GM12878 (cell line): ENCODE data around the gene IL10. TPM values are rescaled to one million over a fixed set of nuclear protein-coding genes. Genes with fewer than 3 reads are reported as not detected.
A peak's percentile ranks its signal among the peaks of the same experiment; 100 is the strongest.

ENCODE experiments used
- ATF7 ChIP-seq: fragments of 450-650 bp; IDR thresholded peaks from 2 replicates; pipeline ENCODE4 v1.6.1; 2016; ENCODE audit warnings: low read depth, mild to moderate bottlenecking
- BMI1 ChIP-seq: fragments of 450-650 bp; IDR thresholded peaks from 2 replicates; pipeline ENCODE4 v1.6.1; 2016; ENCODE audit warnings: mild to moderate bottlenecking, moderate library complexity, borderline replicate concordance
- ETV6 ChIP-seq, 2 experiments: fragments of 450-650 bp in 1 of 2; IDR thresholded peaks in 1 of 2; conservative IDR thresholded peaks in 1 of 2; 2 replicates each; pipeline ENCODE4 v1.6.1; 2014; ENCODE audit warnings: antibody characterized with exemption in 1 of 2, borderline replicate concordance in 1 of 2, low read depth in 1 of 2, mild to moderate bottlenecking in 1 of 2, moderate library complexity in 1 of 2
- HDAC2 ChIP-seq: fragments of 200-600 bp; sonication (generic); IDR thresholded peaks from 2 replicates; pipeline ENCODE4 v1.6.1; 2017
- KAT2A ChIP-seq: conservative IDR thresholded peaks from 2 replicates; pipeline ENCODE4 v1.6.1; 2011; ENCODE audit warnings: low read depth, low read length; ENCODE audit not compliant: control insufficient read depth
- KDM1A ChIP-seq: fragments of 200-600 bp; sonication (generic); IDR thresholded peaks from 2 replicates; pipeline ENCODE4 v1.6.1; 2016; ENCODE audit warnings: borderline replicate concordance
- LARP7 ChIP-seq: fragments of 450-650 bp; IDR thresholded peaks from 2 replicates; pipeline ENCODE4 v1.6.1; 2017; ENCODE audit warnings: mild to moderate bottlenecking
- NFXL1 ChIP-seq: fragments of 450-650 bp; IDR thresholded peaks from 2 replicates; pipeline ENCODE4 v1.6.1; 2017; ENCODE audit warnings: antibody characterized with exemption, mild to moderate bottlenecking, borderline replicate concordance
- NKRF ChIP-seq: fragments of 450-650 bp; conservative IDR thresholded peaks from 2 replicates; pipeline ENCODE4 v1.6.1; 2017; ENCODE audit warnings: mild to moderate bottlenecking, moderate library complexity
- RAD21 ChIP-seq: IDR thresholded peaks from 2 replicates; pipeline ENCODE4 v1.6.1; 2011; ENCODE audit warnings: mild to moderate bottlenecking, low read depth, low read length, moderate library complexity; ENCODE audit not compliant: insufficient read depth
- RUNX3 ChIP-seq: IDR thresholded peaks from 2 replicates; pipeline ENCODE4 v1.6.1; 2012; ENCODE audit warnings: low read length, inconsistent platforms
- SUPT20H ChIP-seq: IDR thresholded peaks from 2 replicates; pipeline ENCODE4 v1.6.1; 2011; ENCODE audit warnings: low read depth, mild to moderate bottlenecking, low read length, moderate library complexity, borderline replicate concordance; ENCODE audit not compliant: control insufficient read depth
- WRNIP1 ChIP-seq: IDR thresholded peaks from 2 replicates; pipeline ENCODE4 v1.6.1; 2011; ENCODE audit warnings: low read depth, low read length, improper control_type of control experiment, borderline replicate concordance
- polyA plus RNA-seq, 11 experiments: library from polyadenylated mRNA; depleted of rRNA in 4 of 11; unstranded in 6 of 11; stranded (reverse) in 5 of 11; fragments of >200 nt; fragmentation: Nextera tagmentation in 4 of 11; fragmentation: Illumina TruSeq in 1 of 11; extraction: Ambion mirVana in 4 of 11; extraction: Trizol in 1 of 11; gene quantifications; 1 replicate in 1 of 11; 2 replicates in 10 of 11; pipeline versions ENCODE4 v1.2.1 to v1.2.3, GENCODE V29; 2011 to 2016; ENCODE audit warnings: inconsistent platforms in 2 of 11, missing spikeins in 2 of 11, low read depth in 1 of 11
- total RNA-seq, 4 experiments: library from RNA; depleted of rRNA in 3 of 4; stranded (reverse); fragments of >200 nt in 3 of 4; fragmentation: Illumina TruSeq in 1 of 4; extraction: Trizol in 1 of 4; gene quantifications; 2 replicates each; pipeline versions ENCODE4 v1.2.1 to v1.2.3, GENCODE V29; 2013 to 2021
- TF ChIP-seq, protein P1 (sequence below): fragments of 450-650 bp; IDR thresholded peaks from 2 replicates; pipeline ENCODE4 v1.6.1; 2016; ENCODE audit warnings: mild to moderate bottlenecking, moderate library complexity, borderline replicate concordance
- TF ChIP-seq, protein P2 (sequence below): IDR thresholded peaks from 2 replicates; pipeline ENCODE4 v1.6.1; 2012; ENCODE audit warnings: mild to moderate bottlenecking, low read depth, low read length
- TF ChIP-seq, protein P3 (sequence below): IDR thresholded peaks from 2 replicates; pipeline ENCODE4 v1.6.1; 2012; ENCODE audit warnings: low read depth, low read length, improper control_type of control experiment

Gene IL10
- total and polyA plus RNA-seq, 10 of the 15 experiments (the other 5 are each of a cell fraction or from before 2014, with no cell fraction given), result 0.34 to 5.0 (median 1.1) TPM

DNA sequence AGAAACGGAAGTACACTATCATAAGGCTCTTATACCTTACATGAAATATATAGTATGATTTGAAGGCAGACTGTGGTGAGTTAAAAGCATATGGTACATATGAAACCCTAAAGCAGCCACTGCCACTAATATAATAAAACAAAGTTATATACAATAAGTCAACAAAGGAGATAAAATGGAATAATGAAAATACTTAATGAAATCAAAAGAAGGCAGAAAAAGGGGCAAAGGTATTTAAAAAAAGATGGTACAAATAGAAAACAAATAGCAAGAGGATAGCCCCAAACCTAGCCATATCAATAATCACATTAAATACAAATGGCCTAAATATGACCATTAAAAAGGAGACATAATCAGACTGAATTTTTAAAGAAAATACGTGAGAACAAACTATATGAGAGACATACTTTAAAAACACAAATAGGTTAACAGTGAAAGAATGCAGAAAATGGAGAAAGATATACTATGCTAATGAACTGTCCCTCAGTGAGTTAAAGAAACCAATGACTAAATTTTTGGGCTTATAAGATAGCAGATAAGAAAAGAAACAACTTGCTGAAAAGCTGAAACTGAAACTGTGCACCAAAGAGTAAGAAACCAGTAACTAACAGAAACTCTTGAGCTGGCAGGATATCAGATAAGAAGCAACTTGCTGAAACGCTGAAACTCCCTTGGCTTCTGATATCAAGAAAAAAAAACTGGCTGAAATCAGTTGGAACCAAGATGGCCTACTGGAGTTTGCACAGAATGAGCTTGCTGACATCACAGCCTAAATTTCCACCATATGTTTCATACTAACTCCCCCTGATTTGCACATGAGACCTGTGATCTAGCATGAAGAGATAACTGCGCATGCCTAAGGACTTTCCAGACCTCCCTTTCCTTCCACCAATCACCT lies 44.3 kb upstream of the IL10 start (continued):
- TF ChIP-seq, protein P1, sequence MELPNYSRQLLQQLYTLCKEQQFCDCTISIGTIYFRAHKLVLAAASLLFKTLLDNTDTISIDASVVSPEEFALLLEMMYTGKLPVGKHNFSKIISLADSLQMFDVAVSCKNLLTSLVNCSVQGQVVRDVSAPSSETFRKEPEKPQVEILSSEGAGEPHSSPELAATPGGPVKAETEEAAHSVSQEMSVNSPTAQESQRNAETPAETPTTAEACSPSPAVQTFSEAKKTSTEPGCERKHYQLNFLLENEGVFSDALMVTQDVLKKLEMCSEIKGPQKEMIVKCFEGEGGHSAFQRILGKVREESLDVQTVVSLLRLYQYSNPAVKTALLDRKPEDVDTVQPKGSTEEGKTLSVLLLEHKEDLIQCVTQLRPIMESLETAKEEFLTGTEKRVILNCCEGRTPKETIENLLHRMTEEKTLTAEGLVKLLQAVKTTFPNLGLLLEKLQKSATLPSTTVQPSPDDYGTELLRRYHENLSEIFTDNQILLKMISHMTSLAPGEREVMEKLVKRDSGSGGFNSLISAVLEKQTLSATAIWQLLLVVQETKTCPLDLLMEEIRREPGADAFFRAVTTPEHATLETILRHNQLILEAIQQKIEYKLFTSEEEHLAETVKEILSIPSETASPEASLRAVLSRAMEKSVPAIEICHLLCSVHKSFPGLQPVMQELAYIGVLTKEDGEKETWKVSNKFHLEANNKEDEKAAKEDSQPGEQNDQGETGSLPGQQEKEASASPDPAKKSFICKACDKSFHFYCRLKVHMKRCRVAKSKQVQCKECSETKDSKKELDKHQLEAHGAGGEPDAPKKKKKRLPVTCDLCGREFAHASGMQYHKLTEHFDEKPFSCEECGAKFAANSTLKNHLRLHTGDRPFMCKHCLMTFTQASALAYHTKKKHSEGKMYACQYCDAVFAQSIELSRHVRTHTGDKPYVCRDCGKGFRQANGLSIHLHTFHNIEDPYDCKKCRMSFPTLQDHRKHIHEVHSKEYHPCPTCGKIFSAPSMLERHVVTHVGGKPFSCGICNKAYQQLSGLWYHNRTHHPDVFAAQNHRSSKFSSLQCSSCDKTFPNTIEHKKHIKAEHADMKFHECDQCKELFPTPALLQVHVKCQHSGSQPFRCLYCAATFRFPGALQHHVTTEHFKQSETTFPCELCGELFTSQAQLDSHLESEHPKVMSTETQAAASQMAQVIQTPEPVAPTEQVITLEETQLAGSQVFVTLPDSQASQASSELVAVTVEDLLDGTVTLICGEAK, result no peak
- TF ChIP-seq BMI1 (no peak), NKRF (no peak), SUPT20H (no peak), ATF7 (peak; percentile 28; the same call in 1 of the 2 replicates), RAD21 (no peak), WRNIP1 (no peak), LARP7 (no peak), HDAC2 (no peak), KAT2A (no peak), ETV6 (conservative IDR thresholded peaks at IDR 0.05 in 1 of 2, IDR thresholded peaks at IDR 0.05 in 1 of 2; ENCODE audit: borderline replicate concordance in 1 of 2, low read depth in 1 of 2) (no peak), KDM1A (no peak), RUNX3 (peak; percentile 23; the same call in 1 of the 2 replicates), NFXL1 (no peak)
- TF ChIP-seq, protein P2, sequence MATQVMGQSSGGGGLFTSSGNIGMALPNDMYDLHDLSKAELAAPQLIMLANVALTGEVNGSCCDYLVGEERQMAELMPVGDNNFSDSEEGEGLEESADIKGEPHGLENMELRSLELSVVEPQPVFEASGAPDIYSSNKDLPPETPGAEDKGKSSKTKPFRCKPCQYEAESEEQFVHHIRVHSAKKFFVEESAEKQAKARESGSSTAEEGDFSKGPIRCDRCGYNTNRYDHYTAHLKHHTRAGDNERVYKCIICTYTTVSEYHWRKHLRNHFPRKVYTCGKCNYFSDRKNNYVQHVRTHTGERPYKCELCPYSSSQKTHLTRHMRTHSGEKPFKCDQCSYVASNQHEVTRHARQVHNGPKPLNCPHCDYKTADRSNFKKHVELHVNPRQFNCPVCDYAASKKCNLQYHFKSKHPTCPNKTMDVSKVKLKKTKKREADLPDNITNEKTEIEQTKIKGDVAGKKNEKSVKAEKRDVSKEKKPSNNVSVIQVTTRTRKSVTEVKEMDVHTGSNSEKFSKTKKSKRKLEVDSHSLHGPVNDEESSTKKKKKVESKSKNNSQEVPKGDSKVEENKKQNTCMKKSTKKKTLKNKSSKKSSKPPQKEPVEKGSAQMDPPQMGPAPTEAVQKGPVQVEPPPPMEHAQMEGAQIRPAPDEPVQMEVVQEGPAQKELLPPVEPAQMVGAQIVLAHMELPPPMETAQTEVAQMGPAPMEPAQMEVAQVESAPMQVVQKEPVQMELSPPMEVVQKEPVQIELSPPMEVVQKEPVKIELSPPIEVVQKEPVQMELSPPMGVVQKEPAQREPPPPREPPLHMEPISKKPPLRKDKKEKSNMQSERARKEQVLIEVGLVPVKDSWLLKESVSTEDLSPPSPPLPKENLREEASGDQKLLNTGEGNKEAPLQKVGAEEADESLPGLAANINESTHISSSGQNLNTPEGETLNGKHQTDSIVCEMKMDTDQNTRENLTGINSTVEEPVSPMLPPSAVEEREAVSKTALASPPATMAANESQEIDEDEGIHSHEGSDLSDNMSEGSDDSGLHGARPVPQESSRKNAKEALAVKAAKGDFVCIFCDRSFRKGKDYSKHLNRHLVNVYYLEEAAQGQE, result no peak
- TF ChIP-seq, protein P3, sequence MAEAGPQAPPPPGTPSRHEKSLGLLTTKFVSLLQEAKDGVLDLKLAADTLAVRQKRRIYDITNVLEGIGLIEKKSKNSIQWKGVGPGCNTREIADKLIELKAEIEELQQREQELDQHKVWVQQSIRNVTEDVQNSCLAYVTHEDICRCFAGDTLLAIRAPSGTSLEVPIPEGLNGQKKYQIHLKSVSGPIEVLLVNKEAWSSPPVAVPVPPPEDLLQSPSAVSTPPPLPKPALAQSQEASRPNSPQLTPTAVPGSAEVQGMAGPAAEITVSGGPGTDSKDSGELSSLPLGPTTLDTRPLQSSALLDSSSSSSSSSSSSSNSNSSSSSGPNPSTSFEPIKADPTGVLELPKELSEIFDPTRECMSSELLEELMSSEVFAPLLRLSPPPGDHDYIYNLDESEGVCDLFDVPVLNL, result no peak
